ENCODE measurements around the gene HERC6.
A peak's percentile ranks its signal among the peaks of the same experiment; 100 is the strongest.

The HERC6 gene

DNA sequence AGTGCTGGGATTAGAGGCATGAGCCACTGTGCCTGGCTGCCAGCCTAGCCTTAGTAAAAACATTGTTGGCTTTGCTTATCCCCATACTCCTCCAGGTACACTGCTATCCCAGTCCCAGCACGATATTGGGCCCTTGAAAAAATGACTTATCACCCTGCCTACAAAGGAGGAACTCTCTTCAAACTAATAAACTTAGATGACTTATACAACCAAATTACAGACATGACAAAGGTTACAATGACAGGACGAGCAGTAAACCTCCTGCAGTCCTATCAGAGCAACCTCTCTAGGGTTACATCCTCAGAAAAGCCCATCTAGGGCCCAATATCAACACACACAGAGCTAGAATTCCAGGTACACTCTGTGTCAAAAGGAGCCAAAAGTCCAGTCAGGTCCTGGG, 72.6 kb downstream of the HERC6 start:
- Histone ChIP-seq H3K4me2 (ENCODE audit: low read depth, low read length) (no peak overlapping the region), H3K9ac (ENCODE audit: low read length) (no peak overlapping the region), H3K9me3 (replicated peaks; ENCODE audit: insufficient read depth, low read length) (no peaks in the 10 kb centered on the region), H3K4me3 (ENCODE audit: low read length) (no peak overlapping the region), H3K79me2 (ENCODE audit: low read length) (no peaks in the 10 kb centered on the region), H3K27ac (ENCODE audit: low read length) (no peak overlapping the region), H4K20me1 (ENCODE audit: insufficient read depth, low read length) (no peaks in the 10 kb centered on the region), H3K36me3 (replicated peaks; ENCODE audit: insufficient read depth, low read length) (no peaks in the 10 kb centered on the region), H3F3A (ENCODE audit: insufficient read depth, low read length) (0 out of 2 replicates have a peak, but pooled peaks cover 5% of the 10 kb centered on the region), H3K9me2 (replicated peaks; ENCODE audit: insufficient read depth, low read length) (no peaks in the 10 kb centered on the region), H3K27me3 (replicated peaks; ENCODE audit: insufficient read depth, low read length) (no peaks in the 10 kb centered on the region), H3K4me1 (ENCODE audit: low read length) (no peaks in the 10 kb centered on the region), H2AFZ (ENCODE audit: low read length) (no peak overlapping the region)
- TF ChIP-seq, protein P1, sequence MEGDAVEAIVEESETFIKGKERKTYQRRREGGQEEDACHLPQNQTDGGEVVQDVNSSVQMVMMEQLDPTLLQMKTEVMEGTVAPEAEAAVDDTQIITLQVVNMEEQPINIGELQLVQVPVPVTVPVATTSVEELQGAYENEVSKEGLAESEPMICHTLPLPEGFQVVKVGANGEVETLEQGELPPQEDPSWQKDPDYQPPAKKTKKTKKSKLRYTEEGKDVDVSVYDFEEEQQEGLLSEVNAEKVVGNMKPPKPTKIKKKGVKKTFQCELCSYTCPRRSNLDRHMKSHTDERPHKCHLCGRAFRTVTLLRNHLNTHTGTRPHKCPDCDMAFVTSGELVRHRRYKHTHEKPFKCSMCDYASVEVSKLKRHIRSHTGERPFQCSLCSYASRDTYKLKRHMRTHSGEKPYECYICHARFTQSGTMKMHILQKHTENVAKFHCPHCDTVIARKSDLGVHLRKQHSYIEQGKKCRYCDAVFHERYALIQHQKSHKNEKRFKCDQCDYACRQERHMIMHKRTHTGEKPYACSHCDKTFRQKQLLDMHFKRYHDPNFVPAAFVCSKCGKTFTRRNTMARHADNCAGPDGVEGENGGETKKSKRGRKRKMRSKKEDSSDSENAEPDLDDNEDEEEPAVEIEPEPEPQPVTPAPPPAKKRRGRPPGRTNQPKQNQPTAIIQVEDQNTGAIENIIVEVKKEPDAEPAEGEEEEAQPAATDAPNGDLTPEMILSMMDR (IDR thresholded peaks at IDR 0.05; ENCODE audit: low read length): no peak
- no peak for TF ChIP-seq EZH2 (optimal IDR thresholded peaks at IDR 0.05; ENCODE audit: low read depth, low read length)
- TF ChIP-seq EZH2phosphoT487 (IDR thresholded peaks at IDR 0.05; ENCODE audit: low read length): no peak
- no peak for DNase-seq

DNA sequence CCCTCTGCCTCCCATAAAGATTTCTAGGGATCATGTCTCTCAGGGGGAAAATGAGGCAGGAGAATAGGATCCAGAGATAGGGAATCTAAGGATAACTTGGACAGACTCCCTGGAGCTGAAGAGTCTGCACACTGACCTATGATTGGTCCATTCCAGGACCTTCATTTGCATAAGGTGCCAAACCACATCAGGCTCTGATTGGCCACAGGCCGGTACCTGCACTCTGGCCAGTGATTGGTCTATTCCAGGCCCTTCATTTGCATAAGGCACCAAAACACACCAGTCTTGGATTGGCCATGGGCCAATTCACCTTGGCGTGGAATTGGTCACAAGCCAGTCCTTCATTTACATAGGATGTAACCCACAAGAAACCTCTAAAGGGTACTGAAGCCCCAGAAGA, 74.3 kb downstream of the HERC6 start:
- Histone ChIP-seq H3K27ac (ENCODE audit: low read length) (no peak overlapping the region), H3K9me3 (replicated peaks; ENCODE audit: insufficient read depth, low read length) (no peaks in the 10 kb centered on the region), H4K20me1 (ENCODE audit: insufficient read depth, low read length) (no peaks in the 10 kb centered on the region), H3K36me3 (replicated peaks; ENCODE audit: insufficient read depth, low read length) (no peaks in the 10 kb centered on the region), H3K27me3 (replicated peaks; ENCODE audit: insufficient read depth, low read length) (no peaks in the 10 kb centered on the region), H3K4me1 (ENCODE audit: low read length) (no peaks in the 10 kb centered on the region), H3K4me3 (ENCODE audit: low read length) (no peak overlapping the region), H3K79me2 (ENCODE audit: low read length) (peaks cover 2% of the 10 kb centered on the region; the same call in 1 of the 2 replicates), H2AFZ (ENCODE audit: low read length) (no peak overlapping the region), H3K9ac (ENCODE audit: low read length) (no peak overlapping the region), H3K4me2 (ENCODE audit: low read depth, low read length) (no peak overlapping the region), H3F3A (ENCODE audit: insufficient read depth, low read length) (0 out of 2 replicates have a peak, but pooled peaks cover 5% of the 10 kb centered on the region), H3K9me2 (replicated peaks; ENCODE audit: insufficient read depth, low read length) (no peaks in the 10 kb centered on the region)
- no peak for DNase-seq
- TF ChIP-seq EZH2phosphoT487 (IDR thresholded peaks at IDR 0.05; ENCODE audit: low read length): no peak
- TF ChIP-seq EZH2 (optimal IDR thresholded peaks at IDR 0.05; ENCODE audit: low read depth, low read length): no peak
- TF ChIP-seq, protein P1 (IDR thresholded peaks at IDR 0.05; ENCODE audit: low read length): no peak

DNA sequence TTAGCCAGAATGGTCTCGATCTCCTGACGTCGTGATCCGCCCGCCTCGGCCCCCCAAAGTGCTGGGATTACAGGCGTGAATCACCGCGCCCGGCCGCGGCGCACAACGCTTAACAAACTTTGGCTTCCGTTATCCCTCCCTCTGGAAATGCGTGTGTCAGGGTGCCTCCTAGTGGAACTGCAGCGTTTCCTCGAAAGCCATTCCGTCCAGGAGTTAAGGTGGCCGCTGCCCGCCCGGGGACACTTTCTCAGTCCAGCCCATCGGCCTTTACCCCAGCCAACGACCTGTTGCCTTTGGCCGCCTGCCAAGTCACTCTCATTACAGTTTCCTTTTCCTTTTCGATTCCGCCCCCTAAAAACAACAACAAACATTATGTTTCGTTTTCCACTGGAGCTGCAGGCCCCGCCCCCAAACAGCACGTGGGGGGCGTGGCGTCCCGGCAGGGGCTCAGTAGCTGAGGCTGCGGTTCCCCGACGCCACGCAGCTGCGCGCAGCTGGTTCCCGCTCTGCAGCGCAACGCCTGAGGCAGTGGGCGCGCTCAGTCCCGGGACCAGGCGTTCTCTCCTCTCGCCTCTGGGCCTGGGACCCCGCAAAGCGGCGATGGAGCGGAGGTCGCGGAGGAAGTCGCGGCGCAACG, 78.1 kb downstream of the HERC6 start, which contains the start of gene HERC5:
Gene HERC5, plus strand, starts transcription at position 450 of the 637 bp plus-strand sequence. Its CDS starts 151 bp downstream, at position 601.
- 0 out of 2 replicates have a peak, but pooled peaks cover 5% of the 10 kb centered on the region for H3F3A ChIP-seq (ENCODE audit: insufficient read depth, low read length)
- H3K4me1 ChIP-seq (ENCODE audit: low read length): no peaks in the 10 kb centered on the region
- DNase-seq: peak; percentile 97
- H3K79me2 ChIP-seq (ENCODE audit: low read length): peaks cover 11% of the 10 kb centered on the region
- H3K4me2 ChIP-seq (ENCODE audit: low read depth, low read length): peak within 1 kb of the TSS; percentile 78
- H3K4me3 ChIP-seq (ENCODE audit: low read length): peak within 1 kb of the TSS; percentile 83
- no peaks in the 10 kb centered on the region for H3K9me3 ChIP-seq (replicated peaks; ENCODE audit: insufficient read depth, low read length)
- no peak for TF ChIP-seq EZH2phosphoT487 (IDR thresholded peaks at IDR 0.05; ENCODE audit: low read length)
- TF ChIP-seq, protein P1 (IDR thresholded peaks at IDR 0.05; ENCODE audit: low read length): peak; percentile 24
- H3K27me3 ChIP-seq (replicated peaks; ENCODE audit: insufficient read depth, low read length): no peaks in the 10 kb centered on the region
- no peaks in the 10 kb centered on the region for H3K36me3 ChIP-seq (replicated peaks; ENCODE audit: insufficient read depth, low read length)
- H4K20me1 ChIP-seq (ENCODE audit: insufficient read depth, low read length): no peaks in the 10 kb centered on the region
- peak within 1 kb of the TSS; percentile 72 for H3K9ac ChIP-seq (ENCODE audit: low read length)
- H3K9me2 ChIP-seq (replicated peaks; ENCODE audit: insufficient read depth, low read length): no peaks in the 10 kb centered on the region
- H3K27ac ChIP-seq (ENCODE audit: low read length): peak within 1 kb of the TSS; percentile 71; the same call in 1 of the 2 replicates
- H2AFZ ChIP-seq (ENCODE audit: low read length): peak within 1 kb of the TSS; percentile 89

All from MM.1S (cell line).